Suppressor macrophage (primary cell): Measurements from ENCODE around the gene ZDHHC22.

Experiments used
- DNase-seq, 4 experiments: peaks; one replicate each; pipeline ENCODE4 v3.0.0-alpha.2; 2020 to 2022

The ZDHHC22 gene

GRCh38 chr14:77103475-77103874, 38.1 kb downstream of the ZDHHC22 start:
- DNase-seq, result no peak

- DNase-seq, result no peak
Observed at GRCh38 chr14:77102154-77102553, 39.4 kb downstream of the ZDHHC22 start.

GRCh38 chr14:77100961-77101360, 40.6 kb downstream of the ZDHHC22 start:
- DNase-seq, result peak in 2 of 4 experiments; percentile 21 to 30

- peak; percentile 63 to 90 (median 76) for DNase-seq
Observed at GRCh38 chr14:77099425-77100167, 42.0 kb downstream of the ZDHHC22 start.

GRCh38 chr14:77098529-77099353, 42.9 kb downstream of the ZDHHC22 start:
- DNase-seq, result peak; percentile 20 to 58 (median 45)

- DNase-seq, result peak; percentile 100
Observed at GRCh38 chr14:77097700-77098528, 43.7 kb downstream of the ZDHHC22 start, which contains the start of gene CIPC. Gene CIPC, plus strand, starts transcription at chr14:77098258. Its CDS starts 7,451 bp downstream, at chr14:77105709.

GRCh38 chr14:77097006-77097699, 44.4 kb downstream of the ZDHHC22 start:
- DNase-seq, result peak in 2 of 4 experiments; percentile 87 to 91

- DNase-seq, result peak; percentile 86 to 94 (median 92)
Observed at GRCh38 chr14:77094672-77095284, 46.8 kb downstream of the ZDHHC22 start.

DNA sequence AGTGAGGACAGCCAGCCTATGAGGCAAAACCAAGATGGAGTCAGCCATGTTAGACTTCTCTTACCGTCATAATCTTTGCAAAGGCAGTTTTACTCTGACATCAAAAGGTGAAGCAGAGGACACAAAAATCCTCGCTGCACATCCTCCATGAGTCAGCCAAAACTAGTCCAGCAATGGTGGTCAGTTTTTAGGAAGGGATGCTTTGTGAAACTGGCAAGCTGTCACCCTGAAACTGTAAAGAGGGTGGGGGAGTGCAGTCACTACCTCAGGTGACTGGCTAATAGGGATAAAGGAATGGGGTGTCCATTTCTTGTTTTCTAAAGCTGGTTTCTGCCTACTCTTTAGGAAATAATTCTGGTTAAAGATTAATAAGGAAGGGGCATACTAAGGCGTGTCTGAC, 48.9 kb downstream of the ZDHHC22 start:
- DNase-seq, result no peak

DNA sequence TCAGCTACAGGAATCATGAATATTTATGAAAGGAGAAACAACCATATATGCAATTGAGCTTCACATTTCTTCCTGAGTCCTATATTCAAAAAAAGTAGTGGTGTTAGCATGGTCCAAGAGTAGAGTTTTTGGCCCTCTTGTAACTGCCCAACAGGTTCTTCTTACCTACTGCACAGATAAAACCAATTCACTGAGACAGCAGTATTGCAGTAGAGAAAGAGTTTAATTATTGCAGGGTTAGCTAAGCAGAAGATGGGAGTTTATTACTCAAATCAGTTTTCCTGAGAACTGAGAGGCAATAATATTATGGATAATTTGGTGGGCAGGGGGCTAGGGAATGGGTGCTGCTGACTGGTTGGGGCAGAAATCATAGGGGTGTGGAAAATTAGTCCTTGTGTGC, 50.1 kb downstream of the ZDHHC22 start:
- DNase-seq, result no peak

GRCh38 chr14:77088645-77089044, 52.9 kb downstream of the ZDHHC22 start:
- DNase-seq, result no peak

DNA sequence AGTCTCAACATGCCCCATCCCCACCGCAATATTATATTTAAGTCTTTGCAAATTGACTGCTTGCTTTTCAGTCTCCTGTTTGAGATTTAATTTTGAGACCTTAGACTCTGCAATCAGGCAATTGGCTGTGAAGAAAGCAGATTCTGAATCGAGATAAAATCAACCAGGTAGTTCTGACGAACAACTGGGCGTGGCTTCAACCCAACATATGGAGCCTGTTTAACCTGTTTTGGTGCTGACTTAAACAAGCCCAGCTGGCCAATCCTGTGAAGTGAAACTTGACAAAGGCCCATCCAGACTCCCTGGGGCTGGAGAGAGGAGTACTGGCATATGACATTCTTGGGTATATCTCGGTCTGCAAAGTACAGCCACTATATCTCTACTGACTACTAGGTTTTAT, 53.4 kb downstream of the ZDHHC22 start:
- no peak for DNase-seq

GRCh38 chr14:77087631-77088030, 54.0 kb downstream of the ZDHHC22 start:
- no peak for DNase-seq

- DNase-seq, result no peak
Observed at GRCh38 chr14:77086951-77087350, 54.6 kb downstream of the ZDHHC22 start.

GRCh38 chr14:77086017-77086727, 55.4 kb downstream of the ZDHHC22 start:
- DNase-seq, result no peak

- DNase-seq, result no peak
Observed at GRCh38 chr14:77085538-77085937, 56.1 kb downstream of the ZDHHC22 start.

DNA sequence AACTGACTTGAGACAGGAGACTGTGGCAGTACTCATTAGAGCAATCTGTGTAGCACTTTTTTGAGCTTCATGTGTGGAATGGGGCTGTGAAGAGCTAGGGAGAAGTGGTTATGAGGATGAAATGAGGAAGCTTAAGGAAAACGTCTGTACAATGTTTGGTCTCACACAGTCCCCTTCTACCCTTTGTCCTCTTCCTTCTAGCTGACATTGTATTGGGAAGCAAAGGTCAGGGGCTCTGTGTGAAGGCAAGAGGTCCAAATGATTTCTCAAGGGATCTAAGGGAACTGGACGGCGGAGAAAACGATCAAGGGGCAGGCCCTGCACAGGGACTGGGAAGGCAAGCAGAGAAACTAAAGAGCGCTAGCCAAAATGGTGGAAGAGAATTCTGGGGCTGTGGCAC, 56.6 kb downstream of the ZDHHC22 start:
- peak in 3 of 4 experiments; percentile 36 to 66 (median 56) for DNase-seq

DNA sequence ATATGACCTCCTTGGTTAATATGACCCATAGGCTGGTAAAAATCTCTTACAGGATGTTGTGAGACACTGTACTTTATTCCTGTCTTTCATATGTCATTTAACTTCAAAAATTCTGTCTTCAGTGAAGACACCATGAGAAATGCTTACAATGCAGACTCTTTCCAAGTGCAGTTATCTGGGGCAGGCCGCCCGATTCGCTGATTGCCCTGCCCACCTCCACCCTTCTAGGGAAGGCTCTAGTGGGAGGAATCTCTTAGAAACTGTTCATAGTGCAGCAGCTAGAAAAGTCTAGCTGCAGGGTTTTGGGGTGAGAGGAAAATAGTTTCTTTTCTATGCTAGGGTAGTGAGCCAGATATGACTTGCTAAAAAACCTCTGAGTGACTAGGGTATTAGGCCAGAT, 58.5 kb downstream of the ZDHHC22 start:
- DNase-seq, result no peak

DNA sequence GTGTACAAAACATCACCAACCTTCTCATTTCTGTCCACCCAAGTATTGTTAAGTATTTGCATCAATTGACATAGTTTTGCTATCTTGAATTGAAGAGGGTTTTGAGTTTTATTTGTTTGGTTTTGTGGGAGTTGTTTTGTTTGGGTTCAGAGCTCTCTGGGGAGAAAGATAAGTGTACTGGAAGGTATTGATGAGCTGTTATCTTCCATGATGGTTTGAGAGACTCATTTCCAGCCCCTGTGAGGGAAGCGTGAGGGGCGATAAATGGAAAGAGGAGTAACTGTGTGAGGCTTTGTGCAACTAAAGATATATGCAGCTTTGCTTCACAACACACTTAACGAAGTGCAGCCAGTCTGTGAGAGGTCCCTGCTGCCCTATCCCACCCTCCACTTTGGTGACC, 59.2 kb downstream of the ZDHHC22 start:
- DNase-seq, result no peak
